Activated CD4-positive, alpha-beta T cell treated with anti-CD3 and anti-CD28 coated beads, Interleukin-2, Interleukin-4, amounts not matched to agents 100 ng/mL and 50 ng/mL, durations not matched to agents 16 hours and 8 hours (primary cell): ENCODE data around the gene SLFN12.
"Not testable (repeated sequence)": the region's sequence is repeated elsewhere in the genome, so short reads cannot be mapped to it uniquely, and the experiment has no call there.

Experiments used
- DNase-seq: peaks from one replicate; pipeline ENCODE4 v3.0.0-alpha.2; 2020; ENCODE audit warnings: low spot score

SLFN12 gene

DNA sequence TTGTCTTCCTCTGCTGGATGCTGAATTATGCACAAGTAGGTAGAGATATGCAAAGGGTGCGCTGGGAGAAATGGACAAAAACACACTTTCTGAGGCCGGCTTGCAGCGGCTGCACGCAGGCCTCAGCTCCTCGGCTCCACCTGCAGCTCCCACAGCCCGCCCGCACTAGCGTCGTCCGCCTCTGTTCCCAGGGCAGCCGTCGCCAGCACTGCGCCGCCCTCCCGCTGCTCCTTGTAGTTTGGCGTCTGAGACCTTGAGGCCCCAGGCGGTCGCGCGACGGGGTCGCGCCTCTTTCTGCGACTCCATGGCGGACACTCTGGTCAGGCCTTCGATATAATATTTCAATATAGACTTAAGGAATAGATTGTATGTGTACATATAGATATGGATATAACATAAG is 24.8 kb downstream of the SLFN12 start:
- no peak for DNase-seq

GRCh38 chr17:35406568-35406967 is 25.7 kb downstream of the SLFN12 start:
- no peak for DNase-seq

GRCh38 chr17:35404360-35404759 is 27.9 kb downstream of the SLFN12 start:
- no peak for DNase-seq

DNA sequence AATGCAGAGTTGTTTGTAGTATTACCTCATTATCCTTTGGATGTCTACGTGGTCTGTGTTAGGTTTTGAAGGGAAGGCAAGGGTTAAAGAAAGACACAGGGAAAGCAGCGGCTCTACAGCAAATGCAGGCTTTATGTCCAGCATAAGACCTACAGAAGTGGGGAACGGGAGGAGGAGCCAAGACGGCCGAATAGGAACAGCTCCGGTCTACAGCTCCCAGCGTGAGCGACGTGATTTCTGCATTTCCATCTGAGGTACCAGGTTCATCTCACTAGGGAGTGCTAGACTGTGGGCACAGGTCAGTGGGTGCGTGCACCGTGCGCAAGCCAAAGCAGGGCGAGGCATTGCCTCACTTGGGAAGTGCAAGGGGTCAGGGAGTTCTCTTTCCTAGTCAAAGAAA is 38.5 kb downstream of the SLFN12 start:
- not testable (repeated sequence) for DNase-seq

DNA sequence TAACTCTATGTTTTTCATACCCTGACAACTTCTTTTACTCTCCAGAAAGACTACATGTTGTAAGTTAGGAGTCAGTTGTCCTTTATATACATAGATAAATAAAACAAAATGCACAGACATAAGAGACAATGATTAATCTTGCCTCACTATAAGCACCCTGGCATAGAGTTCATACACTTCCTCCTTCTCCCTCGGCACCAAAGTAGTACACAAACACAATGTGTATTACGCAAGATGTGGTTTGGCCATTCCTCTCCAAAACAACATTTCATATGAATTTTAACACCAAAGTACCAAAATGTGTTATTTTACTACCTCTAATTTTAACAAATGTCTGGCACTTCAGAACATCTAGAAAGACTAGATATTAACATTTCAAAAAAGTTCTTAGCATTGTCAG is 41.6 kb downstream of the SLFN12 start:
- no peak for DNase-seq

GRCh38 chr17:35390156-35390555 is 42.1 kb downstream of the SLFN12 start:
- no peak for DNase-seq

GRCh38 chr17:35387496-35387895 is 44.8 kb downstream of the SLFN12 start:
- no peak for DNase-seq

GRCh38 chr17:35377706-35378105 is 54.6 kb downstream of the SLFN12 start:
- DNase-seq: no peak

- DNase-seq: no peak
These were observed 55.2 kb downstream of the SLFN12 start for GRCh38 chr17:35377068-35377467.

DNA sequence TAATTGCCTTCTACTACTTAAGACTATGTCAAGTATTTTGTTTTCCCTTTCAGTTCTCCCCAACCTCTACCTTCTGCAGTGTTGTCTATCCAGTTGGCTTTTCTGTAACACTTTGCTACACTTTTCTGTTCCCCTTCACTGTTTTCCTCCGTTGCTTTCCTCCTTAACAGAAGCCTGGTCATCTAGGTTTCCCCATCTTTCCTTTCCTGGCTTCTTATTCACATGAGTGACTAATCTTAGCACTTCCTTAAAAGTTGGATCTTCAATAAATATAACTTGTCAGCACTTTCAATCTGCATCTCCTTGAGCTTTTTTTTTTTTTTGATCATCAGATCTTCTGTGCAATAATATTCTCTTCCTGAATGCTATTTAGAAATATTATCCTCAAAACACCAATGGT is 56.1 kb downstream of the SLFN12 start:
- no peak for DNase-seq

DNA sequence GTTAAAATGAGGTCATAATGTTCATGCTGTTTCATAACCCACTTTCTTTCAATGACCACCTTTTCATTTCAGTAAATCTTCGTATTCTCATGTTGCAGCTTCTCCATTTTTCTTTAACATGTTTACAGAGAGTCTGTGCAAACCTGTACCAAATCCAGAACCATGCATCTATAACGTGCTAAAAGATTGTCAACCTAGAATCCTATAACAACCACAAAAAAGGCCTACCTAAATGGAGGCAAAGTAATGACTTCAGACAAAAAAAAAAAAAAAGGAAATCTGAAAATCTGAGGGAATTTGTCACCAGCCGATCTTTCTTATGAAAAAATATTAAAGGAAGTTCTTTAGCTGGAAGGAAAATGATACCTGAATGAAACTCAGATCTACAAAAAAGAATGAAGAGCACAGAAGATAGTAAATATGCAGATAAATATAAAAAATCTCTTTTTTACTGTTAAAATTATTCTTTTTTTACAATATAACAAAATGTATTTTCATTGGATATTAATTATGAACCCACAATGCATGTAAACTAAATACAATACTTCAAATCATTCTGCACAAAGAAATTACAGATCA is 57.4 kb downstream of the SLFN12 start:
- no peak for DNase-seq

DNA sequence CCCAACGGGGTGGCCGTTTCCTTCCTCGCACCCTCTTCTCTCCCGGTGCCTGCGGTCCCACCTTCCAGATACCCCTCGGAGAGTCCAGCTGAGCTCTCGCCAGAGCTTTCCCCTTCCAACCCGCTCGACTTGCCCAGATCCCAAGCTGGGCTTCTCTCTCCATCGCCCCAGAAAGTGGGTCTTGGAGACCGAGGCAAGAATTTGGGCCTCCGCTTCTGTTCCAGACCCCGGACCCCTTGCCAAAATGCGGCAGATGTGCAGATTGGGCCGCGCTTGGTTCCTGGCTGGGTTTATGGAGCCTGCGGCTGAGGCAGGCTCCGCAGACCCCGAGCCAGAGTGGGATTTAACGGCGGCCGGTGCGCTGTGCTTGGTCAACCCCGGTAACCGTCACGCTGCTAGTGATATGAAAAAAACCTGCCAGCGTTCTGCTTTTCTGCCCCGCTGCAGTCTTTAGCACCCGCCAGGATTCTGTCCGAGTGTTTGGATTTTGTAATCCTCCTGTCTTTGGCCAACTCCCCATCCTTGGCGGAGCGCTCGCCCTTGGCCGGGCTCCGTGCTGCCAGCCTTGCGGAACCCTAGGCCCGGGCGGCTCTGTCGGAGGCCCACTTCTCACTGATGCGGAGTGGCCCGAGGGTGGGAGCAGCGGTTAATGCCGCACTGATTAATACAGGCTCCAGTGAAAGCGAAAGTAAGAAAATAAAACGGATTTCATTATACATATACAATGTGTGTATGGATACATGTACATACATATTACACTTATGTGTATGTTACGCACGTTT is 58.1 kb downstream of the SLFN12 start:
- peak; percentile 62 for DNase-seq

DNA sequence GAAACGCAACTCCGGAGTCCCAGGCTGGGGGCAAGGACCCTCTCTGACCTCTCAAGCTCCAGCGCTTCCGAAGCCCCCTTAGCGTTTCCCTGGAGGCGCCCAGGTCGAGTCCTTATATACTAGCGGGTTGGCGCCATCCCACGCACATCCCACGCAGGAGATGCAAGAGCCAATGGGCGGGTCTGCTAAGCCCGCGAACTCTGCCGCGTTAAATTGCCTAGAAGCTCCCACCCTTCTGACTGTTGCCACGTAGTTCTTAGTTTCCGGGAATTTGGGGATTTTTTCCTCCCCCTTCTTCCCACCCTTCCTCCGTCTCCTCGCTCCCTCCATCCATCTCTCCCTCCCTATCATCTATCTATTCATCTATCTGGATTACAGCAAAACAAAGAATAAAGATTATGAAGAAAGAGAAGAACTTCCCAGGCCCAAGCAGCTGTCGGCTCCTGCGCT is 58.7 kb downstream of the SLFN12 start, which contains the start of gene SLFN11:
Gene SLFN11 (minus strand): TSS at position 88 of the 450 bp plus-strand sequence. CDS start 9,814 bp downstream, outside the sequence.
- peak; percentile 92 for DNase-seq

- DNase-seq: peak; percentile 14
These were observed 59.3 kb downstream of the SLFN12 start for GRCh38 chr17:35372846-35373533.

- DNase-seq: no peak
These were observed 60.4 kb downstream of the SLFN12 start for GRCh38 chr17:35371934-35372333.

DNA sequence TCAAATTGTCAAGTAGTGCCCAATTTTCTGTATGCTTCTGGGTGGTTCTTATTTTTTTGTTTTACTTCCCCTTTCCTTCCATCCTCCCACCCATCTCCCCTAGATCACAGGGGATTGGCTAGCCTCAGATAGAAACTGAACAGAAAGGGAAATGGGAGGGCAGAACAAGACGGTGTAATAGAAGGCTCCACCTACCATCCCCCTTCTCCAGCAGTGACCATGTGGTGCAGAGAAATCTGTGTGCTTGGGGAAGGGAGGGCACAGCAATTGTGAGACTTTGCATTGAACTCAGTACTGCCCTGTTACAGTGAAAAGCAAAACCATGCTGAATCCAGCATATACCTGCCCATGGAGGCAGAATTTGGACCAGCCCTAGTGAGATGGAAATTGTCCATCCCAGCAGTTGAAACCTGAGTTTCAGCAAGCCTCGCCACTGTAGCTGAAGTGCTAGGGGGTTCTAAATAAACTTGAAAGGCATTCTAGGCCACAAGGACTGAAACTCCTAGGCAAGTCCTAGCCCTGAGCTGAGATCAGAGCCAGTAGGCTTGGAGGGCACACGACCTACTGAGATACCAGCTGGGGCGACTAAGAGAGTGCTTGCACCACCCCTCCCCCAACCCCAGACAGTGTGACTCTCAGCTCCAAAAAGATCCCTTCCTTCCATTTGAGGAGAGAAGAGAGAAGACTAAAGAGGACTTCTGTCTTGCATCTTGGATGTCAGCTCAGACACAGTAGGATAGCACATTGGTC is 64.0 kb downstream of the SLFN12 start:
- DNase-seq: peak; percentile 38

DNA sequence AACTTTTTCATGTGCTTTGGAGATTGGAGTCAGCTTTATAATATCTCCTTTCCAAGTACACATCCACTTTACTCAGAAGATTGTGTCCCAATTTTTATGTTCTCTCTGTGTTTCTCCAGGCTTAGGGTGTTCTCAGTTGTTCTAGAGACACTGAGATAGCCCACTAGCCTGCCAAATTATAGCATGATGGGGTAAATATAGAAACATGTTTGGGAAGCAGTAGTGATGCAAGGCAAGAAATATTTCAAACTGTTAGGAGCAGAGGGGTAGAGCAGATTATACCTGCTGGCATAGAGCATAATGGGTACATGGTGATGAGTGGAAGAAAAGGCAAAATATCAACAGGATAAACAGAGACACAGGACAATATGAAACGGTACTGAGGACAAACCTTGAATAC is 71.3 kb downstream of the SLFN12 start:
- no peak for DNase-seq
